ENCODE results near the gene DAPP1.

GRCh38 chr4:99824070-99824599 lies 7.5 kb downstream of the DAPP1 start:
- TF ChIP-seq CTCF (conservative IDR thresholded peaks at IDR 0.05) (no peak), ZFX (IDR thresholded peaks at IDR 0.05) (no peak)
